ENCODE measurements around the gene ARHGAP29. TPM values are rescaled to one million over a fixed set of nuclear protein-coding genes. Genes with fewer than 3 reads are reported as not detected.
A peak's percentile ranks its signal among the peaks of the same experiment; 100 is the strongest.

Gene ARHGAP29
- total RNA-seq, 1 donor from 2014 or later = 27.3 TPM

DNA sequence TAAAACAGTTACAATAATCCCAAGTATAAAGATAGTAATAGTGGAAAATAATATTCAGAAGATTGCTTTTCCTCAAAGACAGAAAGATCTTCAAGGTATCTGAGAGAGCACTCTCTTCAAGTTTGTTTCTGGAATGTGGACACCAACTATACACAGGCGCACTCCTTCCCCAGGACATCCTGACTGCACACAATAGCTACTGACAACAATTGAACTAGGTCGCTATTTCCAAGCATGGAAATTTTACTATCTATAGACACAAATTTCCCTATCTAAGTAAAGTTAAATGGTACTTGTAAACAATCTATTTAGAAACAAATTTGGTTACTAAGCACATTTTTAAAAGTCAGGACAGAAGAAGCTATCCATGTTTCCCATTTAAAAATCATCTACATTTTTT is 19.1 kb downstream of the ARHGAP29 start:
- Histone ChIP-seq H3K36me3 (no peaks in the 10 kb centered on the region), H3K9me3 (no peaks in the 10 kb centered on the region), H3K27ac (peak overlapping the region; percentile 30), H3K4me1 (no peaks in the 10 kb centered on the region), H3K27me3 (no peaks in the 10 kb centered on the region), H3K4me3 (no peak overlapping the region)
- TF ChIP-seq POLR2A (IDR thresholded peaks at IDR 0.05) (no peak), POLR2AphosphoS5 (IDR thresholded peaks at IDR 0.05; ENCODE audit: insufficient read depth in 1 of 2, low read depth in 1 of 2) (peak in 1 of 2 donors; percentile 25)
- intact Hi-C loops (cut with DNase I) = no loop called here
- DNase-seq (ENCODE audit: extremely low spot score in 2 of 2) = no peak

- H3K4me1 ChIP-seq = no peaks in the 10 kb centered on the region
- H3K27ac ChIP-seq = no peak overlapping the region
- TF ChIP-seq POLR2A (IDR thresholded peaks at IDR 0.05) = no peak
- TF ChIP-seq POLR2AphosphoS5 (IDR thresholded peaks at IDR 0.05; ENCODE audit: insufficient read depth in 1 of 2, low read depth in 1 of 2) = no peak
- no peak for TF ChIP-seq CTCF (IDR thresholded peaks at IDR 0.05)
- H3K27me3 ChIP-seq = no peaks in the 10 kb centered on the region
- no peak overlapping the region for H3K4me3 ChIP-seq
- intact Hi-C loops (cut with DNase I) = no loop called here
- H3K9me3 ChIP-seq = no peaks in the 10 kb centered on the region
- no peak for DNase-seq (ENCODE audit: extremely low spot score in 2 of 2)
- H3K36me3 ChIP-seq = no peaks in the 10 kb centered on the region
Observed at GRCh38 chr1:94215955-94216354, 21.4 kb downstream of the ARHGAP29 start.

DNA sequence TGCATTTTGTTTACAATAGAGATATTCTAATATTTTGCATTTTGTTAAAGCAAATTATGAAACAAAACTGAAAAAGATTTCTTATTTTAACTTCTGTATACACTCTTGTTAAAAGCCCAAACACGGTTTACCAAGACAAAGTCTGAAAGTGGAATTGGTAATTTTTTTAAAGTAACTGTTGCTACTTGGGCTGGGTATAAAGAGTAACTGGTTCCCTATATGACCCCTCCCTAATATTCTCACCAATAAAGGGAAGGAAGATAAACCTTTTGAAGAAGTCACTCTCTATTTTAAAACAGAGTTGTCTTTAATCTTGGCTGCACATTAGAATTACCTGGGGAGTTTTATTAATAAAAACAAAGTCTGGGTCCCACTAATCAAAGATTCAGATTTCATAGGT is 27.4 kb downstream of the ARHGAP29 start:
- Histone ChIP-seq H3K9me3 (no peaks in the 10 kb centered on the region), H3K4me3 (no peak overlapping the region), H3K36me3 (no peaks in the 10 kb centered on the region), H3K27ac (no peak overlapping the region), H3K27me3 (no peaks in the 10 kb centered on the region), H3K4me1 (no peaks in the 10 kb centered on the region)
- intact Hi-C loops (cut with DNase I) = no loop called here
- TF ChIP-seq POLR2A (IDR thresholded peaks at IDR 0.05) = no peak
- no peak for TF ChIP-seq CTCF (IDR thresholded peaks at IDR 0.05)
- TF ChIP-seq POLR2AphosphoS5 (IDR thresholded peaks at IDR 0.05; ENCODE audit: insufficient read depth in 1 of 2, low read depth in 1 of 2) = no peak
- no peak for DNase-seq (ENCODE audit: extremely low spot score in 2 of 2)

- H3K4me1 ChIP-seq = no peaks in the 10 kb centered on the region
- H3K9me3 ChIP-seq = no peaks in the 10 kb centered on the region
- TF ChIP-seq CTCF (IDR thresholded peaks at IDR 0.05) (no peak), POLR2AphosphoS5 (IDR thresholded peaks at IDR 0.05; ENCODE audit: insufficient read depth in 1 of 2, low read depth in 1 of 2) (no peak), POLR2A (IDR thresholded peaks at IDR 0.05) (no peak)
- no peak overlapping the region for H3K4me3 ChIP-seq
- no peak overlapping the region for H3K27ac ChIP-seq
- no peaks in the 10 kb centered on the region for H3K36me3 ChIP-seq
- no peaks in the 10 kb centered on the region for H3K27me3 ChIP-seq
- intact Hi-C loops (cut with DNase I) = no loop called here
- no peak for DNase-seq (ENCODE audit: extremely low spot score in 2 of 2)
Observed at GRCh38 chr1:94209425-94209824, 28.0 kb downstream of the ARHGAP29 start.

DNA sequence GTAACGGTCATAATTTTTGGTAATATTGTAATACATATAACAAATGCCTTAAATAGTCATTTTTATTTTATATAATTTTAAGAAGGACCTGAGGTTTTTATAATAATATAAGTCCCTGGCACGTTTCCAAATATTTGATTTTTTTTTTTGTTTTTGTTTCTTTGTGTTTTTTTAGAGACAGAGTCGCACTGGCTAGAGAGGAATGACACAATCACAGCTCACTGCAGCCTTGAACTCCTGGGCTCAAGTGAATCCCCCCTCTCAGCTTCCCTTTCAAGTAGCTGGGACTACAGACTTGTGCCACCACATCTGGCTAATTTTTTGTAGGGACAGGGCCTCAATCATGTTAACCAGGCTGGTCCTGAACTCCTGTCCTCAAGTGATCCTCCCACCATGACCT is 29.7 kb downstream of the ARHGAP29 start:
- H3K9me3 ChIP-seq = no peaks in the 10 kb centered on the region
- no peak for DNase-seq (ENCODE audit: extremely low spot score in 2 of 2)
- intact Hi-C loops (cut with DNase I) = no loop called here
- no peak for TF ChIP-seq POLR2A (IDR thresholded peaks at IDR 0.05)
- TF ChIP-seq POLR2AphosphoS5 (IDR thresholded peaks at IDR 0.05; ENCODE audit: insufficient read depth in 1 of 2, low read depth in 1 of 2) = no peak
- no peak for TF ChIP-seq CTCF (IDR thresholded peaks at IDR 0.05)
- no peak overlapping the region for H3K27ac ChIP-seq
- H3K27me3 ChIP-seq = no peaks in the 10 kb centered on the region
- H3K4me1 ChIP-seq = no peaks in the 10 kb centered on the region
- H3K36me3 ChIP-seq = peaks cover 0 to 11% of the 10 kb centered on the region in 2 donors
- no peak overlapping the region for H3K4me3 ChIP-seq

Data from vagina (tissue), 2 donors.